ENCODE data around the gene ORM1. TPM values are rescaled to one million over a fixed set of nuclear protein-coding genes. Genes with fewer than 3 reads are reported as not detected.

Gene ORM1
- total and polyA plus RNA-seq, 2 donors (not counting 3 experiments of a cell fraction or from before 2014, with no cell fraction given), result not detected

GRCh38 chr9:114308361-114308950, 14.4 kb upstream of the ORM1 start:
- Histone ChIP-seq H3K36me3 (ENCODE audit: control insufficient read depth in 2 of 2, extremely low read depth in 1 of 2, insufficient read depth in 2 of 2, low read length in 2 of 2) (peaks cover 0 to 7% of the 10 kb centered on the region in 2 experiments), H2AFZ (ENCODE audit: low read depth, low read length) (no peak overlapping the region), H3K4me3 (replicated peaks in 1 of 3; ENCODE audit: insufficient read depth in 1 of 3, low read depth in 1 of 3, low read length in 3 of 3) (no peak overlapping the region), H3K4me1 (ENCODE audit: control insufficient read depth, extremely low read depth, insufficient read depth, low read length) (no peaks in the 10 kb centered on the region), H3K79me2 (ENCODE audit: control insufficient read depth, insufficient read depth, low read length) (no peaks in the 10 kb centered on the region), H3K4me2 (ENCODE audit: insufficient read depth, low read length) (no peak overlapping the region), H3K27ac (ENCODE audit: insufficient read depth, low read depth, low read length) (no peak overlapping the region), H3K9me1 (replicated peaks; ENCODE audit: control insufficient read depth, extremely low read depth, insufficient read depth, low read length) (no peaks in the 10 kb centered on the region), H4K20me1 (replicated peaks; ENCODE audit: control insufficient read depth, extremely low read depth, insufficient read depth, low read length) (no peaks in the 10 kb centered on the region), H3K27me3 (ENCODE audit: control insufficient read depth in 2 of 2, insufficient read depth in 2 of 2, low read length in 2 of 2) (no peaks in the 10 kb centered on the region), H3K9ac (replicated peaks; ENCODE audit: extremely low read depth, insufficient read depth, low read length) (no peak overlapping the region), H3K9me3 (replicated peaks; ENCODE audit: control insufficient read depth, insufficient read depth, low read length) (no peaks in the 10 kb centered on the region)
- CTCF ChIA-PET, result interaction anchor here (0.6 to 2.5 kb wide), 2 partner anchors 17 to 48 kb away, joined by 3 to 12 read pairs; no protein-coding TSS in a partner anchor
- intact Hi-C loops (cut with micrococcal nuclease) (no loop called here), dilution Hi-C loops (cut with MboI; ENCODE audit: extremely low pct_ligation_motif_present, low sequenced_read_pairs) (no loop called here)
- DNase-seq (ENCODE audit: low read depth, low spot score), result no peak
- no peak for FAIRE-seq
- no TSS peak for BruUV-seq (replicated peaks)
- POLR2A ChIA-PET, result no interaction called here
- TF ChIP-seq MAX (IDR thresholded peaks at IDR 0.05; ENCODE audit: insufficient read depth, insufficient read length) (no peak), POLR2AphosphoS5 (IDR thresholded peaks at IDR 0.05; ENCODE audit: insufficient read depth, low read depth, low read length) (no peak), GATA2 (IDR thresholded peaks at IDR 0.05; ENCODE audit: insufficient read depth, insufficient read length, low read depth, low read length) (no peak), JUN (IDR thresholded peaks at IDR 0.05; ENCODE audit: borderline replicate concordance, insufficient read depth, insufficient read length, low read depth) (no peak), CTCF (IDR thresholded peaks at IDR 0.05; ENCODE audit: extremely low read depth in 1 of 2, insufficient read depth in 1 of 2, low read depth in 1 of 2, low read length in 2 of 2) (no peak), EZH2 (IDR thresholded peaks at IDR 0.05; ENCODE audit: borderline replicate concordance, low read depth, low read length, severe bottlenecking) (no peak), FOS (IDR thresholded peaks at IDR 0.05; ENCODE audit: borderline replicate concordance, insufficient read depth, low read length) (no peak), MYC (IDR thresholded peaks at IDR 0.05; ENCODE audit: low read depth, low read length) (no peak), POLR2A (IDR thresholded peaks at IDR 0.05; ENCODE audit: low read depth, low read length) (no peak)
